DND-41 (cell line): ENCODE measurements around the gene LHPP.

Experiments
- EZH2 ChIP-seq: IDR thresholded peaks from 3 replicates; pipeline ENCODE4 v1.6.1; 2012; ENCODE audit warnings: borderline replicate concordance, low read depth, mild to moderate bottlenecking, moderate library complexity, low read length, inconsistent platforms; ENCODE audit not compliant: severe bottlenecking
- TF ChIP-seq, protein P1 (sequence below): IDR thresholded peaks from 2 replicates; pipeline ENCODE4 v1.5.1; 2012; ENCODE audit warnings: borderline replicate concordance, low read length, moderate library complexity, mild to moderate bottlenecking; ENCODE audit not compliant: poor library complexity, severe bottlenecking; ENCODE audit errors: extremely low read depth

- no peak for TF ChIP-seq EZH2
- TF ChIP-seq, protein P1, sequence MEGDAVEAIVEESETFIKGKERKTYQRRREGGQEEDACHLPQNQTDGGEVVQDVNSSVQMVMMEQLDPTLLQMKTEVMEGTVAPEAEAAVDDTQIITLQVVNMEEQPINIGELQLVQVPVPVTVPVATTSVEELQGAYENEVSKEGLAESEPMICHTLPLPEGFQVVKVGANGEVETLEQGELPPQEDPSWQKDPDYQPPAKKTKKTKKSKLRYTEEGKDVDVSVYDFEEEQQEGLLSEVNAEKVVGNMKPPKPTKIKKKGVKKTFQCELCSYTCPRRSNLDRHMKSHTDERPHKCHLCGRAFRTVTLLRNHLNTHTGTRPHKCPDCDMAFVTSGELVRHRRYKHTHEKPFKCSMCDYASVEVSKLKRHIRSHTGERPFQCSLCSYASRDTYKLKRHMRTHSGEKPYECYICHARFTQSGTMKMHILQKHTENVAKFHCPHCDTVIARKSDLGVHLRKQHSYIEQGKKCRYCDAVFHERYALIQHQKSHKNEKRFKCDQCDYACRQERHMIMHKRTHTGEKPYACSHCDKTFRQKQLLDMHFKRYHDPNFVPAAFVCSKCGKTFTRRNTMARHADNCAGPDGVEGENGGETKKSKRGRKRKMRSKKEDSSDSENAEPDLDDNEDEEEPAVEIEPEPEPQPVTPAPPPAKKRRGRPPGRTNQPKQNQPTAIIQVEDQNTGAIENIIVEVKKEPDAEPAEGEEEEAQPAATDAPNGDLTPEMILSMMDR, result no peak
Observed at GRCh38 chr10:124557167-124557566, 95.5 kb downstream of the LHPP start.
